Erythroblast (primary cell): ENCODE measurements around the gene GASK1B.

Experiments
- DNase-seq, 2 experiments: peaks; one replicate each; lab custom pipeline; 2025; lab: John Stamatoyannopoulos, UW
- GATA1 ChIP-seq: IDR thresholded peaks from 2 replicates; pipeline ENCODE4 v1.6.1; 2011; ENCODE audit warnings: low read depth, mild to moderate bottlenecking, control low read depth, low read length, moderate library complexity
- POLR2A ChIP-seq: IDR thresholded peaks from 2 replicates; pipeline ENCODE4 v1.6.1; 2011; ENCODE audit warnings: mild to moderate bottlenecking, low read length

The GASK1B gene

DNA sequence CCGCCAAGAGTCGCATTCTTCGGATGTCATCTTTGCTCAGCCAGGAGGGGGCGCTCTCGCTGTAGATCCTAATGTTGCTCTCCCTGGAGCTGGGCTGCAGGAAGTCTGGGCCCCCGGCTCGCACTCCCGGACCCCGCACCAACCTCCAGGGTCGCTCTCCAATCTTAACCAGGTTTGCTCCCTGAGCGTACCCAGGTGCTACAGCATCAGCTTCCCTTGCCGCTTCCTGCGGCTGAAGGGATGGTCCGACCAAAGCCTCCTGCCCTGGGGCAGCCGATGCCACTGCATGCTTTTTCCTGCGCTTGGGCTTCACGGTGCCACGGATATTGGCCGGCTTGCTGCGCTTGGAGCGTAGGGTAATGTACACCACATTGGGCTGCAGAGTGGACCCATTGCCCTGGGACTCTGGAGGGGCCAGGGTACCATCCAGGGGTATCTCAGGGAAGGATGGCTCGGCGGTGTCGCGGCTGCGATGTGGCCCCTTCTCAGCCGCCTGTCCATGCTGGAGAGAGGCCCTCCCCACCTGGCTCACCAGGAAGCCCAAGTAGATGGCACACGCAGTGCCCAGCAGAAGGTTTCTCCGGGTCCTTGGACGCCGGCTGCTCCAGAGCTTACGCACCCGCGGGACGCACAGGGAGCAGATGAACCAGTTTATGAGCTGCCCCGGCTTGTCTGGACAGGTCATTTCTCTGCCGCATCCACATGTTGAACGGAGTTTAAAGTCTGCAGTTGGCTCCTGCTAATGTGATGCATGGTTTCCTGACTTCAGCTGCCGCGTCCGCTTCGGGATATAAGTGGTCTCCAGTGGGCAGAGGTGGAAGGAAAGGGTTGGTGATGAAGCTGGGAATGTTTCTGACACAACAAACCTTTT, 1.9 kb downstream of the GASK1B start:
- DNase-seq, result peak; percentile 75 to 76
- peak; percentile 4 for TF ChIP-seq POLR2A
- no peak for TF ChIP-seq GATA1

DNA sequence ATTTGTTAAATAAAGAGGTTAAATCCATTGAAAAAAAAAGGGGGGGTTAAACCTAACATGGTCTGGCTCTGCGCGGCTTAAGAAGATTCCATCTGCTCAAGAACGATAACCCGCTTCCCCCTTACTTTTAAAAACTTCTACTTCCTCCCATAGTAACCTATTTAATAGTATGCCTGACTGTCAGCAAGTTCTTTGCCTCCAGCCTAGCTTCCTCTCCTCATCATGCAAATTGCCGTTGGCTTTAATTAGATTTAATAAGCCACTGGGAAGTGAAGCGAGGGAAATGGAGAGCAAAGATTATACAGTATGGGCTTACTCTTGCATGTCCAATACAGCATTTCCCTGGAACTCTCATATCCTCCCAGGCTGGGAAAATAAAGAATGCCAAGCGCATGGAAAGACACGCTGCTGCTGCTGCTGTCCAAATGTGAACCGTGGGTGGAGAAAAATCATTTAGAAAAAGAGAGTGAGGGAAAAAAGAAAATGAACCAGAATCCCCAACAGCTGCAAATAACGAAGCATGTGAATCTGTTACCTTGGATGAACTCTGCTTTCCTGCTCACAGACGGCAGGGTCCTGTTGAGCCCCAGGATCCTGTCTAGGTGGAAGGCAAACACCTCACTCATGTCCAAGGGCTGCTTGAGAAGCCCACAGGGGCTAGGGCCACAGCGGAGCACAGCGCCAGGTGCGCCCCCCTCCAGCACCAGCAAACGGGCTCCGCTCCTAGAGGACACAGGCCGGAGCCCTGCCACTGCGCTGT, 2.7 kb downstream of the GASK1B start:
- peak; percentile 36 to 58 for DNase-seq
- TF ChIP-seq POLR2A (no peak), GATA1 (no peak)

DNA sequence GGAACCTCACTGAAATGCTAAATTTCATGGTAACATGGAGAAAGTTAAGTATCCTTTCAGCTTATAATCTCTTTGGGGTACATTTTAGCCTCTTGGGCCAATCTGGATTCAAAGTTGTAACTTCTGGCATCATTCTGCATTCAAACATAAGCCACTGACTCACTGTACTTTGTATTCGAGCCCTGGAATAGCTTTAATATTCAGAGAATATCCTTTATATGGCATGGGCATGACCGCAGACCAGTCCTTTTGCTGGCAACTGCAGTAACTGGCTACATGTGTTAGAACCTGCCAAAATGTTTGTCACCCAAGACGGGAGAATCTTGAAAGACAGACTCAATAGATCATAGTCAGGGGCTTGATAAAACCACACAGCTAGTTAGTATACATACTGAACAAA, 3.3 kb downstream of the GASK1B start:
- DNase-seq, result no peak
- TF ChIP-seq POLR2A, result no peak
- no peak for TF ChIP-seq GATA1

DNA sequence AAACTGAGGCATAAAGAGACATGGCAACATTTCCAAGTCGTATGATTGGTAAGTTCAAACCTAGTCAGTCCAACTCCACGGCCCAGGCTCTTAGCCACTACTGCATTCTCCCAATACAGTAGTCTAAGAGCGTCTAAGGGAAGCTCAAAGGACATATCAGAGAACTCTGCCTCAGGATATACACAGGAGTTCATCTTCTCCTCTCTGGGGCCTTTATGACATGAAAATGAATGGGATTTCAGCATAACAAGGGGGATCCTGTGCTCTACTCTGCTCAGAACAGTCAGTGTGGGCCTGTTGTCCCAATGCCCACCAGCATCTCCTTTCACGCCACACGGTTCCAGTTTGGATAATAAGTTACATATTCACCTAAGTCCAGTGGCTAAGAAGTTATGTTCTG, 4.2 kb downstream of the GASK1B start:
- TF ChIP-seq GATA1 (no peak), POLR2A (no peak)
- no peak for DNase-seq

DNA sequence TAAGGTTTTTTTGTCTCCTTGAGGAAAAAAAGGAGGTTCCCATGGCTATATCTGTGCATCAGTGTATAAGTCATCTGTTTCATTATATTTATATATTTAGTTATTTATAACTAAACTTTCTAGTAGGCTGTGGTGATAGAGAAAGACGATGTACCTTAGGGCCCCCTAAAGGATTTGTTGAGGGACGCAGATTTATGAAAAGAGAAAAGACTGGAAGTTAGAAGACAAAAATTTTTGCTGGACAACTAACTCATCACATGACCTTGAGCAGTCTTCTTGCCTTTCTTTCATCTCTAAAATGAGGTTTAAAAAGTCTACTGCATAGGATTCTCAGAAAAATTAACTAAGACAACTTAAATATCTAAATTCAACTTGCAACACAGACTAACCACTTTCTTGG, 6.1 kb downstream of the GASK1B start:
- DNase-seq, result no peak
- TF ChIP-seq POLR2A (no peak), GATA1 (no peak)

DNA sequence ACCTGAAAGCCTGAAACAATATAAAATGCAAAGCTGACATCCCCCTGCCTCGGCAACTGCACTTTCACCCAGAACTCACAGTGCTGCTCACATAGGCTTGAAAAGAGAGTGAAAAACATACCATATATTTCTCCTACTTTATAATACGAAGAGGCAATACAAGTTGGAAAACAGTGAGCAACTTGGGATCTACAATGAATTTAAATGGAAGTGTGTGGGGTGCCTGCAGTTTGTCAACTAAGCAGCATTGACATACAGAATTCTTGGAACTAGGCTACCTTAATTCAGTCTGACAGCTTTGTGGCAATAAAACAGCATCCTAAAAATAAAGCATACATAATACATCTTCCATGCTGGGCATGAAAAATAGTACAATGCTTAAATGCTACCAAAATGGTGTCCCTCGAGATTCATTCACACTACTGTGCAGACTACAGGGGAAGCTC, 8.0 kb downstream of the GASK1B start:
- no peak for DNase-seq
- TF ChIP-seq GATA1 (no peak), POLR2A (no peak)

DNA sequence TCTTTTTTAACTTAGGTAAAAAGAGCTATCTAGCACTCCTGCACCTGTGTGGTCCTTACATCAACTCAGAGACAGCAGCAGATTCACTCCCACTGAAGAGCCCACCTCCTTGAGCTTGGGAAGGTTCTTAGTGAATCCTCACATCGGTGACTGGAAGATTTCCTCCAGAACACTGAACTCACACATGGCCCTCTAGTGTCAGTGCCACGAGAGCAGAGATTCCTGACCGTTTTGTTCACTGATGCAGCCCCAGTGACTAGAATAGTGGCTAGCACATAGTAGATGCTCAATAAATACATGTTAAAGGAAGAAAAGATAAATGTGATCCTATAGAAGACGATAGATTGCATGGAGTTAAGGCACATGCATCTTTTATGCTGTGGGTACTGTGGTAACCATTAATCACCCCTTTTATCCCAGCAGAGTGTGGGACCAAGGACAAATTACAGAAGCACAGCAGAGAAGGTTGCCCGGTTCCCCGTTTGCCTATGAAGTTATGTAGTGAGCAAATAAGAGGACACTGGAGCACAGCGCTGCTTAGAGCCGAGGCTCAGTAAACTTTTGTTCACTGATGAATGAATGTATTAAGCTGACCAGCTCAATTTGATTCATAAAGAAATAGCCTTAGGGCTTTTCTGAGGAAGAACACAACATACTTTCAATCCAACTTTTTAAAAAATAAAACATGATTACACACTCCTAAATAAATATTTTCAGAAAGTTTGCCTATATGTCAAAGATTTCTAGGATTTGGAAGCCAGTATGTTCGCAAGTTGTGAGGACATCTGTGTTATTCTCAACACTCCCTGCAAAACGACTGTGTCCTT, 8.7 kb downstream of the GASK1B start:
- TF ChIP-seq POLR2A (no peak), GATA1 (no peak)
- no peak for DNase-seq

DNA sequence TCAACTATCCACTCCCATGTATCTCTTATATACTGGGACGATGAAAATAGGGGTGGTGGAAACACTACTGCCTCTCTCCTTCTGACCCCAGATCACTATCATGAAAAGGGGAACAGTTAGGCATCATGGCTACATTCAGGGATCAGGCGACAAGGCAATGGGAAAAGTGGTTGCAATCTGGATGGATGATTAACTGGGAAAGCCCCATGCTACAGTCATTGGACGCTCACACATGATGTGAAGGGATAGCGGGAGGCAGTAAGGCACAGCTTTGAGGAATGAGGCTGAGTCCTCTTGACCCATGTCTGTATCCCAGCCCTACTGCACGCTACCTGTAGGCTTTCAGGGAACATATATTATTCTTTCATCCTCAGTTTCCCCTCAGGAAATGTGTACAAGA, 10.2 kb downstream of the GASK1B start:
- TF ChIP-seq GATA1 (no peak), POLR2A (no peak)
- no peak for DNase-seq

DNA sequence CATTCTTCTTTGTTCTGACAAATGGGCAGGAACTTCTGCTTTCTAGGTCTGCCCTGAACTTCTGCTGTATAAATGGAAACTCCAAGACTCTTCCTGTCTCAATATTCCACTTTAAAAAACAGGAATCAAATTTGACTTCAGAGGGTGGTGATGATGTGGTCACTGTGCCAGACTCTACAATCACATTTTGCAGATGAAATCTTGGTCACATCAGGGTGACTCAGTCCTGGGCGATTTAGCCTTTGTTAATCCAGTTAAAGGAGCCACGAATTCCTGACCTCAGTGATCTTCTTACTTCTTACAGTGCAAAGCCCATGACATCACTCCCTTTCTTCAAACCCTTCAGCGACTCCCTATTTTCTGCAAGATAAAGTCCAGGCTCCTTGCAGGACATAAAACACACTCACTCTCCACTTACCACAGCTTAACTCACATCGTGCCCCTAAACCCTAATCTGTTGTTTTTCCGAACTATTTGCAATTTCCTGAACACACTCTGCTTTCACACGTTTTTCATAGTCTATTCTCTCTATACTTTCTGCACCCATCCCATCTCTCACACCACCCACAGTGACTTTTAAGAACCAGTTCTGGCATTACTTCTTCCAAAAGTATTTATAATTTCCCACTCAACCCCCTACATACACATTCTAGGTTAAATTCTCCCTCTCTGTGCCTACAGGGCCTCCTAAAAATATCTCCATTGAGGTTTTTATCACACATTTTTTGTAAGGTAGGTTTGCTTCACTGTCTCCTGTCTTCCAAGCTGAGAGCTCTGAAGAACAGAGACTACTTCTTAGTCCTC, 11.1 kb downstream of the GASK1B start:
- no peak for TF ChIP-seq POLR2A
- DNase-seq, result peak; percentile 7 to 10

DNA sequence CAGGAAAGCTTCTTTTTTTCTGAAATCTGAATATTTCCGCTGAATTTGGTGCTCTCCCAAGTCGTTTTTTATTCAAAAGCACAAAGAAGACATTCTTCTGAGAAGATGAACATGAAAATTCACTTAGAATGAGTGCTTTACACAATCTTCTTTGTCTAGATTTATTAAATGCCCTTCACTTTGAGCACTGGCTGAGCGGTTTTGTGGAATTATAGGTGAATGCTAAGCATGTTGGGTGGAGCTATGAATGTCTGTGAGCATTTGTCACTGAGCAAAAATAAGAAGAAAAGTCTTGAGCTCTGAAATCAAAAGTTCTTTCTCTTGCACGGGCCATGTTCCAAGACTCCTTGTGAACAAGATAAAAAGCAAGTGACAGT, 13.1 kb downstream of the GASK1B start:
- TF ChIP-seq GATA1 (no peak), POLR2A (no peak)
- no peak for DNase-seq

DNA sequence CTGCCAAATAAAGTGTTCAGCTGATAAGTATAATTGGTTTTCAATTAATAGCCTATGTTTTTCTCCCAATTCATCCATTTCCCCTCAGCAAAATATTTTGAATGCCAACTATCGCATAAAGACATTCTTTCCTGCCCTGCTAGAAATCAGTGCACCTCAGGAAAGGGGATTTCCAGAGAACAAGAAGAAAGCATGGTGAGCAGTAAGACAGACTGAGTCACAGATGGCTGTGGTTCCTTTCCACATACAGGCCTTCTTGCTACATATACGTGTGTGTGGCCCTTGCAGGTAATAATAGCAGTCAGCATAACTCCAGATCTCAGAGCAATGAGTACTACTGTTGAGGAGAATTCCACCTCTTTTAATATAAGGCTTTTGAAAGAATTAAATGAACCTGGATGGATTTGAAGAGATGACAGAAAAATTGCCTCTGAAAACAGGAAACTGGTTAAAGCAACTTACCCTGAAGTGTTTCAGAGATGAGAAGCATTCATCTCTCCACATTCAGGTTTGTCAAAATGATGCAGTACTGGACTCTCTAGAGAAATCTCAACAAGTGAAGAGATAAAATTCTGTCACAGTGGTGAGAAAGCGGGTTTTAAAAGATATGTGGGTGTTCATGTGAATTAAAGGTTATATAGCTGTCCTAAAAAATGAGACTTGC, 13.6 kb downstream of the GASK1B start:
- TF ChIP-seq POLR2A (no peak), GATA1 (no peak)
- DNase-seq, result no peak

DNA sequence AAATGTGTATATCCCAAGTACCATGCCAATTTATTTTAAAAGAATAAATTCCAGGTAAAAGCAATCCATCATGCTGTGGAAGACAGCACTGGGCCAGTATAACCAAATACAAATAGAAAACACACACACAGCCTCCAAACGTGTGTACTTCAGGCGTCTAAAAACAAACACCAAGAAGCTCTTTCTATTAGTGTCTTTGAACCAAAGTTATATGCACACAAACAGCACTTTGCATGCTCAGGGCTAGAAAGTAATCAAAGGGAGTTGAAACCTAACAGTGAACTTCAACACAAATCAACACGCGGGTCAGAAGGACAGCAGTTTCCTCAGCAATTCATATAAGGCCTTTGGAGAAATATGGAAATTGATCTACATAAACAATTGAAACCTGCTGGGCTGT, 15.4 kb downstream of the GASK1B start:
- no peak for DNase-seq
- TF ChIP-seq GATA1 (no peak), POLR2A (no peak)
